HEK293T (cell line): ENCODE data around the gene SRGAP1.

Experiments
- ARNT ChIP-seq: fragments of 450-650 bp; IDR thresholded peaks from 2 replicates; pipeline ENCODE4 v1.6.1; 2017; ENCODE audit warnings: mild to moderate bottlenecking
- BHLHE40 ChIP-seq: fragments of 450-650 bp; IDR thresholded peaks from 2 replicates; pipeline ENCODE4 v1.6.1; 2016; ENCODE audit warnings: mild to moderate bottlenecking, moderate library complexity, borderline replicate concordance
- FOXA1 ChIP-seq: fragments of 450-650 bp; IDR thresholded peaks from 2 replicates; pipeline ENCODE4 v1.6.1; 2016; ENCODE audit warnings: mild to moderate bottlenecking
- FOXK2 ChIP-seq: fragments of 450-650 bp; IDR thresholded peaks from 2 replicates; pipeline ENCODE4 v1.6.1; 2016; ENCODE audit warnings: mild to moderate bottlenecking
- FOXM1 ChIP-seq: fragments of 450-650 bp; IDR thresholded peaks from 2 replicates; pipeline ENCODE4 v1.6.1; 2017; ENCODE audit warnings: mild to moderate bottlenecking, borderline replicate concordance
- HDGF ChIP-seq: fragments of 450-650 bp; IDR thresholded peaks from 2 replicates; pipeline ENCODE4 v1.6.1; 2017; ENCODE audit warnings: antibody characterized with exemption, borderline replicate concordance
- LEF1 ChIP-seq: fragments of 450-650 bp; IDR thresholded peaks from 2 replicates; pipeline ENCODE4 v1.6.1; 2017; ENCODE audit warnings: mild to moderate bottlenecking, borderline replicate concordance
- NFRKB ChIP-seq: fragments of 450-650 bp; IDR thresholded peaks from 2 replicates; pipeline ENCODE4 v1.6.1; 2016; ENCODE audit warnings: mild to moderate bottlenecking, moderate library complexity
- PKNOX1 ChIP-seq: fragments of 450-650 bp; IDR thresholded peaks from 2 replicates; pipeline ENCODE4 v1.6.1; 2016
- SP1 ChIP-seq: fragments of 450-650 bp; IDR thresholded peaks from 2 replicates; pipeline ENCODE4 v1.6.1; 2017
- SUZ12 ChIP-seq: fragments of 450-650 bp; IDR thresholded peaks from 2 replicates; pipeline ENCODE4 v1.6.1; 2016; ENCODE audit warnings: mild to moderate bottlenecking
- TARDBP ChIP-seq: fragments of 450-650 bp; IDR thresholded peaks from 2 replicates; pipeline ENCODE4 v1.6.1; 2016
- ZNF384 ChIP-seq: fragments of 450-650 bp; IDR thresholded peaks from 2 replicates; pipeline ENCODE4 v1.6.1; 2016

DNA sequence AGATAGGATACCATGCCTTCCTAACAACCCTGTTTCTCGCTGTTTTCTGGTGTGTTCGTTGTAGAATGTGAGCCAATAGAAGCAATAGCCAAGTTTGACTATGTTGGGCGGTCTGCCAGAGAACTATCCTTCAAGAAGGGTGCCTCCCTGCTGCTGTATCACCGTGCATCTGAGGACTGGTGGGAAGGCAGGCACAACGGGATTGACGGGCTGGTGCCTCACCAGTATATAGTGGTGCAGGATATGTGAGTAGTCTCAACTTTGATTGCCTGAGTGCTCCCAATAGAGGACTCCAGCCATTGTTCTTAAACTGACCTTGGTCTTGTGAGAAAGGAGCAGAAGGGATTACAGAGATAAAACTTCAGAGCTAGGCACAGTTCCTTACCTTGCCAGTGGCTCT, 281.4 kb downstream of the SRGAP1 start:
- TF ChIP-seq SP1 (no peak), NFRKB (no peak), SUZ12 (no peak), PKNOX1 (no peak), HDGF (no peak), TARDBP (no peak), ZNF384 (no peak), LEF1 (no peak), FOXA1 (no peak), BHLHE40 (no peak), ARNT (no peak), FOXM1 (no peak), FOXK2 (no peak)
